Caco-2 (cell line): ENCODE measurements around the gene MAB21L3. TPM values are rescaled to one million over a fixed set of nuclear protein-coding genes. Genes with fewer than 3 reads are reported as not detected.

ENCODE experiments used
- BruUV-seq: library from RNA; stranded (reverse); fragments of 400-500 nt; replicated peaks from 2 replicates; lab custom pipeline; 2021; lab: Mats Ljungman, UMichigan
- CTCF ChIA-PET: fragments of 300-600 bp; sonication (Branson Sonifier 250); formaldehyde crosslinking; loops from one replicate; lab custom pipeline; 2022; ENCODE audit warnings: antibody characterized with exemption; lab: Charles Lee
- POLR2A ChIA-PET: fragments of 300-600 bp; sonication (Branson Sonifier 250); formaldehyde crosslinking; loops from one replicate; lab custom pipeline; 2022; ENCODE audit warnings: antibody characterized with exemption; lab: Charles Lee
- DNase-seq, 2 experiments: peaks; one replicate each; pipeline versions ENCODE4 v3.0.0 to v3.0.0-alpha.2; 2020 to 2022
- H3K27me3 ChIP-seq: replicated peaks from 2 replicates; pipeline ENCODE4 v1.6.0; 2011; ENCODE audit warnings: low read length; ENCODE audit not compliant: control insufficient read depth, insufficient read depth
- H3K36me3 ChIP-seq: 2 replicates; pipeline ENCODE4 v1.5.1; 2011; ENCODE audit warnings: low read length; ENCODE audit not compliant: control insufficient read depth, insufficient read depth
- H3K4me1 ChIP-seq: fragments of 250-450 bp; sonication (Bioruptor Pico); 2 replicates; pipeline ENCODE4 v1.5.1; 2020; ENCODE audit warnings: mild to moderate bottlenecking
- H3K4me3 ChIP-seq: 2 replicates; pipeline ENCODE4 v1.5.1; 2011; ENCODE audit warnings: low read depth, mild to moderate bottlenecking, control low read depth, low read length
- H3K9me3 ChIP-seq: fragments of 250-450 bp; sonication (Bioruptor Pico); 2 replicates; pipeline ENCODE4 v1.5.1; 2020; ENCODE audit warnings: mild to moderate bottlenecking, moderate library complexity
- H3K27ac Mint-ChIP-seq: one replicate; pipeline ENCODE4 v1.8.0; 2022; ENCODE audit warnings: mixed read lengths; ENCODE audit not compliant: unreplicated experiment
- H3K27me3 Mint-ChIP-seq: one replicate; pipeline ENCODE4 v1.8.0; 2022; ENCODE audit warnings: mixed read lengths; ENCODE audit not compliant: insufficient read depth, unreplicated experiment
- H3K36me3 Mint-ChIP-seq: one replicate; pipeline ENCODE4 v1.8.0; 2022; ENCODE audit warnings: mild to moderate bottlenecking, mixed read lengths; ENCODE audit not compliant: insufficient read depth, unreplicated experiment
- H3K4me1 Mint-ChIP-seq: one replicate; pipeline ENCODE4 v1.8.0; 2022; ENCODE audit warnings: low read depth, mixed read lengths; ENCODE audit not compliant: unreplicated experiment
- H3K4me3 Mint-ChIP-seq: one replicate; pipeline ENCODE4 v1.8.0; 2022; ENCODE audit warnings: mild to moderate bottlenecking, moderate library complexity, mixed read lengths; ENCODE audit not compliant: unreplicated experiment
- H3K9me3 Mint-ChIP-seq: one replicate; pipeline ENCODE4 v1.8.0; 2022; ENCODE audit warnings: mixed read lengths; ENCODE audit not compliant: unreplicated experiment
- intact Hi-C: fragments of 100-400 bp; cut with micrococcal nuclease; formaldehyde crosslinking; loops from one replicate; pipeline ENCODE4 v1.10.0; 2022; ENCODE audit not compliant: unreplicated experiment
- total RNA-seq: library from RNA; stranded (reverse); gene quantifications from 2 replicates; pipeline ENCODE4 v1.2.3, GENCODE V29; 2022
- TF ChIP-seq, protein P1 (sequence below), 2 experiments: fragments of 200-600 bp in 1 of 2; IDR thresholded peaks; 1 replicate in 1 of 2; 2 replicates in 1 of 2; pipeline versions ENCODE4 v1.5.1 to v1.8.0; 2011 to 2022; ENCODE audit warnings: antibody characterized with exemption in 1 of 2, control low read depth in 1 of 2, inconsistent platforms in 1 of 2, low read depth in 1 of 2, low read length in 1 of 2, mild to moderate bottlenecking in 1 of 2, moderate library complexity in 1 of 2; ENCODE audit not compliant: insufficient read depth in 1 of 2, severe bottlenecking in 1 of 2, unreplicated experiment in 1 of 2

MAB21L3 gene
- total RNA-seq, 1 experiment from 2014 or later: 0.66 TPM

GRCh38 chr1:116113615-116114014 is 2.4 kb downstream of the MAB21L3 start:
- Histone ChIP-seq H3K4me3 (no peak overlapping the region), H3K4me1 (peaks cover 33% of the 10 kb centered on the region), H3K9me3 (no peaks in the 10 kb centered on the region), H3K36me3 (no peaks in the 10 kb centered on the region), H3K27me3 (no peaks in the 10 kb centered on the region)
- no peak overlapping the region for H3K27ac Mint-ChIP-seq
- TF ChIP-seq, protein P1, sequence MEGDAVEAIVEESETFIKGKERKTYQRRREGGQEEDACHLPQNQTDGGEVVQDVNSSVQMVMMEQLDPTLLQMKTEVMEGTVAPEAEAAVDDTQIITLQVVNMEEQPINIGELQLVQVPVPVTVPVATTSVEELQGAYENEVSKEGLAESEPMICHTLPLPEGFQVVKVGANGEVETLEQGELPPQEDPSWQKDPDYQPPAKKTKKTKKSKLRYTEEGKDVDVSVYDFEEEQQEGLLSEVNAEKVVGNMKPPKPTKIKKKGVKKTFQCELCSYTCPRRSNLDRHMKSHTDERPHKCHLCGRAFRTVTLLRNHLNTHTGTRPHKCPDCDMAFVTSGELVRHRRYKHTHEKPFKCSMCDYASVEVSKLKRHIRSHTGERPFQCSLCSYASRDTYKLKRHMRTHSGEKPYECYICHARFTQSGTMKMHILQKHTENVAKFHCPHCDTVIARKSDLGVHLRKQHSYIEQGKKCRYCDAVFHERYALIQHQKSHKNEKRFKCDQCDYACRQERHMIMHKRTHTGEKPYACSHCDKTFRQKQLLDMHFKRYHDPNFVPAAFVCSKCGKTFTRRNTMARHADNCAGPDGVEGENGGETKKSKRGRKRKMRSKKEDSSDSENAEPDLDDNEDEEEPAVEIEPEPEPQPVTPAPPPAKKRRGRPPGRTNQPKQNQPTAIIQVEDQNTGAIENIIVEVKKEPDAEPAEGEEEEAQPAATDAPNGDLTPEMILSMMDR (IDR thresholded peaks at IDR 0.05; ENCODE audit: insufficient read depth in 1 of 2, low read depth in 1 of 2, low read length in 1 of 2, severe bottlenecking in 1 of 2, unreplicated experiment in 1 of 2): no peak
- no peak for DNase-seq
- intact Hi-C loops: no loop called here
- ChIA-PET CTCF (no interaction called here), POLR2A (no interaction called here)
- no peaks in the 10 kb centered on the region for H3K36me3 Mint-ChIP-seq
- H3K4me1 Mint-ChIP-seq: peaks cover 20% of the 10 kb centered on the region
- H3K4me3 Mint-ChIP-seq: no peak overlapping the region
- H3K27me3 Mint-ChIP-seq: no peaks in the 10 kb centered on the region
- H3K9me3 Mint-ChIP-seq: no peaks in the 10 kb centered on the region
- no TSS peak for BruUV-seq

- Histone ChIP-seq H3K4me1 (peaks cover 18% of the 10 kb centered on the region), H3K27me3 (no peaks in the 10 kb centered on the region), H3K36me3 (no peaks in the 10 kb centered on the region), H3K9me3 (no peaks in the 10 kb centered on the region), H3K4me3 (no peak overlapping the region)
- CTCF ChIA-PET: no interaction called here
- Mint-ChIP-seq H3K4me1 (peaks cover 17% of the 10 kb centered on the region), H3K9me3 (no peaks in the 10 kb centered on the region), H3K27ac (no peak overlapping the region), H3K27me3 (no peaks in the 10 kb centered on the region), H3K36me3 (no peaks in the 10 kb centered on the region), H3K4me3 (no peak overlapping the region)
- intact Hi-C loops: no loop called here
- POLR2A ChIA-PET: no interaction called here
- BruUV-seq: no TSS peak
- no peak for DNase-seq
- TF ChIP-seq, protein P1 (IDR thresholded peaks at IDR 0.05; ENCODE audit: insufficient read depth in 1 of 2, low read depth in 1 of 2, low read length in 1 of 2, severe bottlenecking in 1 of 2, unreplicated experiment in 1 of 2): no peak
Observed at GRCh38 chr1:116115476-116116439, 4.6 kb downstream of the MAB21L3 start.

DNA sequence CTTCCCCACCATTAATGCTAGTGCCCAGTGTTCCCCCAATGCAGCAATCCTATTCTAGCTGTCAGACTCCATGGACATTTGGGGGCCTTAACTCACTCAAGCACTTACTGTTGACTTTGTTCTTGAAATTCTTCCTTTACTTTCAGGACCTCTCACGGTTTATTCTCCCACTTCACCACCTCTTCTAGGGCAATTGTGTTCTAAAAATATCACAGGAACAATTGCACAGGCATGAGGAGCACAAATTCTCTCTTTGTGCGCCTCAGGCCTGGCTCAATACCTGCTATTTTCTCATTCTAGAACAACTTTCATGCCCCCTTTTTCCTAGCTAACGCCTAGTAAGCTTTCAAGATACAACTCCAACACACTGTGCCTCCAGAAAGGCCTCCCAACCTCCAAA is 7.3 kb downstream of the MAB21L3 start:
- intact Hi-C loops: no loop called here
- H3K4me1 ChIP-seq: peaks cover 13% of the 10 kb centered on the region
- Mint-ChIP-seq H3K36me3 (no peaks in the 10 kb centered on the region), H3K4me3 (no peak overlapping the region), H3K9me3 (no peaks in the 10 kb centered on the region), H3K27me3 (no peaks in the 10 kb centered on the region), H3K27ac (no peak overlapping the region), H3K4me1 (peaks cover 5% of the 10 kb centered on the region)
- CTCF ChIA-PET: no interaction called here
- no peaks in the 10 kb centered on the region for H3K27me3 ChIP-seq
- POLR2A ChIA-PET: no interaction called here
- no peaks in the 10 kb centered on the region for H3K9me3 ChIP-seq
- DNase-seq: no peak
- H3K36me3 ChIP-seq: no peaks in the 10 kb centered on the region
- TF ChIP-seq, protein P1 (IDR thresholded peaks at IDR 0.05; ENCODE audit: insufficient read depth in 1 of 2, low read depth in 1 of 2, low read length in 1 of 2, severe bottlenecking in 1 of 2, unreplicated experiment in 1 of 2): no peak
- no TSS peak for BruUV-seq
- H3K4me3 ChIP-seq: no peak overlapping the region
